OCI-LY3 (cell line): ENCODE data around the gene SRR.

Experiments
- EZH2phosphoT487 ChIP-seq: fragments of 200-600 bp; shearing (Covaris generic); IDR thresholded peaks from 2 replicates; pipeline ENCODE4 v1.6.1; 2018; ENCODE audit warnings: antibody characterized with exemption, mixed run types, low read depth
- TF ChIP-seq, protein P1 (sequence below): fragments of 200-600, 300-600 bp; sonication (generic); IDR thresholded peaks from 2 replicates; pipeline ENCODE4 v1.5.1; 2014; ENCODE audit warnings: antibody characterized with exemption, low read length, low read depth

DNA sequence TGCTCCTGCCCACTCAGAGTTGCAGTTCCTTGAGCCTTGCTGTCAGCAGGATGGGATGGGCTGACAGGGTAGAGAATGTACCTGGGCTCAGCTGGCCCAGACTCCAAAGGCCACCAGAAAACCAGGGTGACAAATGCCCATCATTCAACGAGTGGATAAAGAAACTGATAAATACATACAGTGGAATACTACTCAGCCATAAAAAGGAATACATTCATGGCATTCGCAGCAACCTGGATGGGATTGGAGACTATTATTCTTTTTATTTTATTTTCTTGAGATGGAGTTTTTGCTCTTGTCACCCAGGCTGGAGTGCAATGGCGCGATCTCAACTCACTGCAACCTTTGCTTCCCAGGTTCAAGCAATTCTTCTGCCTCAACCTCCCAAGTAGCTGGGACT, 53.5 kb downstream of the SRR start:
- TF ChIP-seq, protein P1, sequence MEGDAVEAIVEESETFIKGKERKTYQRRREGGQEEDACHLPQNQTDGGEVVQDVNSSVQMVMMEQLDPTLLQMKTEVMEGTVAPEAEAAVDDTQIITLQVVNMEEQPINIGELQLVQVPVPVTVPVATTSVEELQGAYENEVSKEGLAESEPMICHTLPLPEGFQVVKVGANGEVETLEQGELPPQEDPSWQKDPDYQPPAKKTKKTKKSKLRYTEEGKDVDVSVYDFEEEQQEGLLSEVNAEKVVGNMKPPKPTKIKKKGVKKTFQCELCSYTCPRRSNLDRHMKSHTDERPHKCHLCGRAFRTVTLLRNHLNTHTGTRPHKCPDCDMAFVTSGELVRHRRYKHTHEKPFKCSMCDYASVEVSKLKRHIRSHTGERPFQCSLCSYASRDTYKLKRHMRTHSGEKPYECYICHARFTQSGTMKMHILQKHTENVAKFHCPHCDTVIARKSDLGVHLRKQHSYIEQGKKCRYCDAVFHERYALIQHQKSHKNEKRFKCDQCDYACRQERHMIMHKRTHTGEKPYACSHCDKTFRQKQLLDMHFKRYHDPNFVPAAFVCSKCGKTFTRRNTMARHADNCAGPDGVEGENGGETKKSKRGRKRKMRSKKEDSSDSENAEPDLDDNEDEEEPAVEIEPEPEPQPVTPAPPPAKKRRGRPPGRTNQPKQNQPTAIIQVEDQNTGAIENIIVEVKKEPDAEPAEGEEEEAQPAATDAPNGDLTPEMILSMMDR: no peak
- no peak for TF ChIP-seq EZH2phosphoT487
